ENCODE results near the gene VWA3B.

DNA sequence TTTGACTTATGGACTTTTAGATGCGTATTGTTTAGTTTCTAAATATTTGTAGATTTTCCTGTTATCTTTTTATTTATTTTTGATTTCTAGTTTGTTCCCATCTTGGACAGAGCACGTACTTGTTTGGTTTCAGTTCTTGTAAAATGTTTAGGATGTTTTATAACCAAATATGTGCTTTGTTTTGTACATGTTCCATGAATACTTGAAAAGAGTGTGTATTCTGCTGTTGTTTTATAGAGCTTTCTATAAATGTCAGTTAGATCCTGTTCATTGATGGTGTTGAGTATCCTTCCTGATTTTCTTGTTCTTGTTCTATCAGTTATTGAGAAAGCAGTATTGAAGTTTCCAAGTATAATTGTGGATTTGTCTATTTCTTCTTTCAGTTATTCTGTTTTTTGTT is 21.1 kb downstream of the VWA3B start:
- TF ChIP-seq, protein P1, sequence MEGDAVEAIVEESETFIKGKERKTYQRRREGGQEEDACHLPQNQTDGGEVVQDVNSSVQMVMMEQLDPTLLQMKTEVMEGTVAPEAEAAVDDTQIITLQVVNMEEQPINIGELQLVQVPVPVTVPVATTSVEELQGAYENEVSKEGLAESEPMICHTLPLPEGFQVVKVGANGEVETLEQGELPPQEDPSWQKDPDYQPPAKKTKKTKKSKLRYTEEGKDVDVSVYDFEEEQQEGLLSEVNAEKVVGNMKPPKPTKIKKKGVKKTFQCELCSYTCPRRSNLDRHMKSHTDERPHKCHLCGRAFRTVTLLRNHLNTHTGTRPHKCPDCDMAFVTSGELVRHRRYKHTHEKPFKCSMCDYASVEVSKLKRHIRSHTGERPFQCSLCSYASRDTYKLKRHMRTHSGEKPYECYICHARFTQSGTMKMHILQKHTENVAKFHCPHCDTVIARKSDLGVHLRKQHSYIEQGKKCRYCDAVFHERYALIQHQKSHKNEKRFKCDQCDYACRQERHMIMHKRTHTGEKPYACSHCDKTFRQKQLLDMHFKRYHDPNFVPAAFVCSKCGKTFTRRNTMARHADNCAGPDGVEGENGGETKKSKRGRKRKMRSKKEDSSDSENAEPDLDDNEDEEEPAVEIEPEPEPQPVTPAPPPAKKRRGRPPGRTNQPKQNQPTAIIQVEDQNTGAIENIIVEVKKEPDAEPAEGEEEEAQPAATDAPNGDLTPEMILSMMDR (IDR thresholded peaks at IDR 0.05; ENCODE audit: poor library complexity): no peak
- TF ChIP-seq EZH2phosphoT487 (IDR thresholded peaks at IDR 0.05; ENCODE audit: low read depth, severe bottlenecking, unreplicated experiment): no peak
- no peak for TF ChIP-seq EZH2 (IDR thresholded peaks at IDR 0.05; ENCODE audit: borderline replicate concordance)
